GM21825 (cell line): ENCODE measurements around the gene NDUFB11.
A peak's percentile ranks its signal among the peaks of the same experiment; 100 is the strongest.

ENCODE experiments used
- ATAC-seq: cut with Tn5 transposase; IDR thresholded peaks from one replicate; pipeline ENCODE4 v1.9.1; 2021; ENCODE audit warnings: mild to moderate bottlenecking, moderate library complexity; ENCODE audit not compliant: unreplicated experiment

The NDUFB11 gene

GRCh38 chrX:47144626-47145394, at the start of gene NDUFB11, which contains the start of gene RBM10:
TSS of gene NDUFB11 (minus strand) at chrX:47144702. CDS start at chrX:47144679, 23 bp downstream.
TSS of gene RBM10 (plus strand) at chrX:47145221. CDS start at chrX:47147482, 2,261 bp downstream.
- peak; percentile 84 for ATAC-seq

- peak; percentile 83 for ATAC-seq
Measured at GRCh38 chrX:47193475-47194193, 49.1 kb upstream of the NDUFB11 start, which contains the start of gene UBA1. TSS of gene UBA1 (plus strand) at chrX:47193829. CDS start at chrX:47198803, 4,974 bp downstream.

- no peak for ATAC-seq
Measured at GRCh38 chrX:47191806-47192401, 47.4 kb upstream of the NDUFB11 start.

GRCh38 chrX:47191331-47191730, 46.8 kb upstream of the NDUFB11 start:
- no peak for ATAC-seq

- ATAC-seq, result peak; percentile 50
Measured at GRCh38 chrX:47190445-47191269, 46.2 kb upstream of the NDUFB11 start.

GRCh38 chrX:47189906-47190305, 45.4 kb upstream of the NDUFB11 start:
- no peak for ATAC-seq

- ATAC-seq, result no peak
Measured at GRCh38 chrX:47187106-47187677, 42.7 kb upstream of the NDUFB11 start.

GRCh38 chrX:47186096-47186740, 41.7 kb upstream of the NDUFB11 start:
- ATAC-seq, result no peak

GRCh38 chrX:47185241-47185640, 40.7 kb upstream of the NDUFB11 start:
- no peak for ATAC-seq

GRCh38 chrX:47184486-47184885, 40.0 kb upstream of the NDUFB11 start:
- ATAC-seq, result no peak

- ATAC-seq, result no peak
Measured at GRCh38 chrX:47182106-47182700, 37.7 kb upstream of the NDUFB11 start.

GRCh38 chrX:47181301-47181700, 36.8 kb upstream of the NDUFB11 start:
- ATAC-seq, result no peak

- ATAC-seq, result no peak
Measured at GRCh38 chrX:47180346-47180745, 35.8 kb upstream of the NDUFB11 start.

GRCh38 chrX:47179928-47180255, 35.4 kb upstream of the NDUFB11 start:
- ATAC-seq, result no peak

- no peak for ATAC-seq
Measured at GRCh38 chrX:47179221-47179927, 34.9 kb upstream of the NDUFB11 start.

GRCh38 chrX:47178337-47178736, 33.8 kb upstream of the NDUFB11 start:
- no peak for ATAC-seq

- ATAC-seq, result no peak
Measured at GRCh38 chrX:47177079-47177478, 32.6 kb upstream of the NDUFB11 start.

- ATAC-seq, result no peak
Measured at GRCh38 chrX:47176101-47176740, 31.7 kb upstream of the NDUFB11 start.

- no peak for ATAC-seq
Measured at GRCh38 chrX:47175588-47175980, 31.1 kb upstream of the NDUFB11 start.
